GM12892 (cell line): ENCODE results near the gene TTLL5.

Experiments
- POLR2A ChIP-seq: IDR thresholded peaks from 2 replicates; pipeline ENCODE4 v1.6.1; 2011; ENCODE audit warnings: low read depth, low read length, control low read depth
- TAF1 ChIP-seq: IDR thresholded peaks from 2 replicates; pipeline ENCODE4 v1.6.1; 2011; ENCODE audit warnings: low read depth, mild to moderate bottlenecking, control low read depth, low read length, borderline replicate concordance

DNA sequence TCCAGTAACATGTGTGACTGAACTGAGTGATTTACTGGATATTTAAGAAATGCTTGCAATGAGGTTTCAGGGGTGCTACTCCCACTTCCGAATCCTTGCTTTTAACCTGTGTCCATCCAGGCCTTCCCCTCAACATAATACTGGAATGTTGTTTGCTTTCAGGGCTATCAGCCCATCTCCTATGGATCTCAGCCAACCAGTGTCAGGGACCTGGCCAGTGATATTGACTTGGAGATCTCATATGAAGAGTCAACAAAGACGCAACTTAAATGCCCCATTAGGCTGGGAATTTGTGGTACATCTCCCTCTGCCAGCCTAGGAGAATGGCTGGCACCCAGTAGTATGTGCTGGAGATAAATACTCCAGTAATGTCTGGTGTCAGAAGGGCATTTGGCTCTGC is 323.6 kb downstream of the TTLL5 start:
- TF ChIP-seq POLR2A (no peak), TAF1 (no peak)
